Gastroesophageal sphincter (tissue), 3 donors: Measurements from ENCODE around the gene MRGPRE.

Source experiments
- CTCF ChIP-seq, 4 experiments: fragments of 200-600 bp in 2 of 4; fragments of 450-650 bp in 2 of 4; sonication (generic) in 1 of 4; IDR thresholded peaks; one replicate each; pipeline ENCODE4 v1.5.1; 2017 to 2019; ENCODE audit warnings: antibody characterized with exemption in 4 of 4, mild to moderate bottlenecking in 2 of 4, moderate library complexity in 2 of 4
- EP300 ChIP-seq: sonication (generic); formaldehyde crosslinking; IDR thresholded peaks from one replicate; pipeline ENCODE4 v1.6.1; 2017; ENCODE audit warnings: antibody characterized with exemption, mild to moderate bottlenecking
- POLR2A ChIP-seq, 2 donors: fragments of 450-650 bp; IDR thresholded peaks; one replicate each; pipeline ENCODE4 v1.6.1; 2017; ENCODE audit warnings: antibody characterized with exemption in 2 of 2, mild to moderate bottlenecking in 2 of 2, moderate library complexity in 1 of 2
- POLR2AphosphoS5 ChIP-seq: sonication (generic); formaldehyde crosslinking; IDR thresholded peaks from one replicate; pipeline ENCODE4 v1.6.1; 2017; ENCODE audit warnings: antibody characterized with exemption

DNA sequence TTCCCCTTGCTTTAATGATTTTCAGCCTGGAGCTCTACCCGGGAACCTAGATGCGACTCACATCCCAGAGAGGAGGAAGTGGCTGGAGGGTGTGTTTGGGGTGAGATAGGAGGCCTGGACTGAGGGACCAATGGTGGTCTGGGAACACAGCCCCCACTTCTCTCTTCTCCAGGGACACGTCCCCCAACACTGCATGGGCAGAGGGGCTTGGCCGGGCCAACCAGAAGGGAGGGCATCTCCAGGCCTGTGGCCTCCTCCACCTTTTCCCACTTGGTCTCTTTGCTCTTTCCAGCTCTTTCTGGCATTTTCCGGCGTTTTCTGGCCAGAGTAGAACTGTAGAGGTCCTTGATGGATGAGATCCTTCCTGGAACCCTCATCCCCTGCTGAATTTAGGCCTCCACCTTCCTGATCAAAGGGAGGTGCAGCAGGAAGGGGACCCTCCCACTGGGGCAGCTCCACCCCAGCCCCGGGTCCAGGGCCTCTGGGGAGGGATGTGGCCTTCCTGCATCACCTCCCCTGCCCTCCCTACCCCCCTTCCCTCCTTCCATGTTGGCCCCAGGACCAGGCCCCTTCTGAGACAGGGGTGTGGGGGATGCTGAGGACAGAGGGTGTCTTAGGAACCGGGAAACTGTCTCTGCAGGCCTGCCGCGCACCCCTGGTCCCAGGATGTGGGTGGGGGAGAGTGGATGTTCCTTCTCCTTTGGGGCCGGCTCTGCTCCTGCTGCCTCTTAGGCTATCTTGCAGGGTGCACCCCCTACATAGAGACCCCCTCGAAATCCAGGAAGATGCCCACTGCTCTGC is 38.0 kb downstream of the MRGPRE start:
- TF ChIP-seq CTCF (IDR thresholded peaks at IDR 0.05) = no peak
- TF ChIP-seq POLR2A (IDR thresholded peaks at IDR 0.05) = no peak
- TF ChIP-seq EP300 = no peak
- TF ChIP-seq POLR2AphosphoS5 = no peak
